Uterus (tissue), 4 donors: ENCODE measurements around the gene FBLN2. TPM values are rescaled to one million over a fixed set of nuclear protein-coding genes. Genes with fewer than 3 reads are reported as not detected.
A peak's percentile ranks its signal among the peaks of the same experiment; 100 is the strongest.

ENCODE experiments used
- DNase-seq, 2 donors: peaks; one replicate each; pipeline ENCODE4 v3.0.0-alpha.2; 2019 to 2020
- H3K27ac ChIP-seq, 2 donors: fragments of 200-600 bp; sonication (generic); 1 replicate in 1 of 2; 2 replicates in 1 of 2; pipeline ENCODE4 v1.5.1; 2016 to 2018
- H3K27me3 ChIP-seq, 2 donors: fragments of 200-600 bp; sonication (generic); one replicate each; pipeline ENCODE4 v1.5.1; 2018 to 2019; ENCODE audit warnings: control low read depth in 1 of 2
- H3K36me3 ChIP-seq, 2 donors: fragments of 200-600 bp; sonication (generic); one replicate each; pipeline ENCODE4 v1.5.1; 2019; ENCODE audit warnings: control low read depth in 1 of 2
- H3K4me1 ChIP-seq, 2 donors: fragments of 200-600 bp; sonication (generic); one replicate each; pipeline ENCODE4 v1.5.1; 2018 to 2019; ENCODE audit warnings: control low read depth in 1 of 2
- H3K4me3 ChIP-seq, 2 donors: fragments of 200-600 bp; sonication (generic); 1 replicate in 1 of 2; 2 replicates in 1 of 2; pipeline ENCODE4 v1.5.1; 2018 to 2019; ENCODE audit warnings: mild to moderate bottlenecking in 1 of 2
- H3K9me3 ChIP-seq, 2 donors: fragments of 200-600 bp; sonication (generic); one replicate each; pipeline ENCODE4 v1.5.1; 2019; ENCODE audit warnings: control low read depth in 1 of 2
- POLR2A ChIP-seq, 2 donors: fragments of 450-650 bp; IDR thresholded peaks; one replicate each; pipeline ENCODE4 v1.6.1; 2016; ENCODE audit warnings: antibody characterized with exemption in 2 of 2, mild to moderate bottlenecking in 1 of 2, moderate library complexity in 1 of 2
- intact Hi-C: fragments of 100-400 bp; cut with DNase I; formaldehyde crosslinking; loops from one replicate; pipeline ENCODE4 v1.15.1; 2023; ENCODE audit warnings: low total_unique reads
- total RNA-seq, 4 donors: library from RNA; depleted of rRNA in 3 of 4; stranded (reverse); fragments of >200 nt in 3 of 4; gene quantifications; one replicate each; pipeline versions ENCODE4 v1.1.0 to v1.2.4, GENCODE V29; 2014 to 2023
- TF ChIP-seq, protein P1 (sequence below), 4 experiments: fragments of 200-600 bp in 2 of 4; fragments of 450-650 bp in 2 of 4; sonication (generic) in 2 of 4; IDR thresholded peaks; one replicate each; pipeline ENCODE4 v1.5.1; 2016 to 2019; ENCODE audit warnings: antibody characterized with exemption in 4 of 4, mild to moderate bottlenecking in 2 of 4, moderate library complexity in 1 of 4
- donor health status: DM: yes; HTN: yes; CAD: no.

FBLN2 gene
- total RNA-seq, 4 donors from 2014 or later = 39.2 to 217 (median 48.6) TPM

DNA sequence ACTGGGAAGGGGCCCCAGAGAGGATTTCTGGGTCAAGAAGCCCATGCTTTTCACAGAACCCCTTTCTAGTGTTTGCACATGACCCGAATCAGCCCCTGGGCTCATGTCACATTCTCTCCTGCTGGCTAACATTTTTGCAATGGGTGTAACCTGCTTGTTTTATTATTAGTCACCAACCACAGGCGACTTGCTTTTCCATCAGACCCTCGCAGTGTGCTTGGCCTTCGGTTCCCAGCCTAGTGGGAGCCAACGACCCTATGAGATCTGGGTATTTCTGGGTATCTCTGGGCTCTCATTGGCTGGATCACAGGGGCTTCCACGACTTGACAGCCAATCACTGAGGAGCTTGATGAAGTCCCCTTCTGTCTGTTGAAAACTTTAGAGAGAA is 11.0 kb upstream of the FBLN2 start:
- no peak for DNase-seq
- no peaks in the 10 kb centered on the region for H3K4me1 ChIP-seq
- intact Hi-C loops = no loop called here
- H3K4me3 ChIP-seq = no peak overlapping the region
- TF ChIP-seq, protein P1, sequence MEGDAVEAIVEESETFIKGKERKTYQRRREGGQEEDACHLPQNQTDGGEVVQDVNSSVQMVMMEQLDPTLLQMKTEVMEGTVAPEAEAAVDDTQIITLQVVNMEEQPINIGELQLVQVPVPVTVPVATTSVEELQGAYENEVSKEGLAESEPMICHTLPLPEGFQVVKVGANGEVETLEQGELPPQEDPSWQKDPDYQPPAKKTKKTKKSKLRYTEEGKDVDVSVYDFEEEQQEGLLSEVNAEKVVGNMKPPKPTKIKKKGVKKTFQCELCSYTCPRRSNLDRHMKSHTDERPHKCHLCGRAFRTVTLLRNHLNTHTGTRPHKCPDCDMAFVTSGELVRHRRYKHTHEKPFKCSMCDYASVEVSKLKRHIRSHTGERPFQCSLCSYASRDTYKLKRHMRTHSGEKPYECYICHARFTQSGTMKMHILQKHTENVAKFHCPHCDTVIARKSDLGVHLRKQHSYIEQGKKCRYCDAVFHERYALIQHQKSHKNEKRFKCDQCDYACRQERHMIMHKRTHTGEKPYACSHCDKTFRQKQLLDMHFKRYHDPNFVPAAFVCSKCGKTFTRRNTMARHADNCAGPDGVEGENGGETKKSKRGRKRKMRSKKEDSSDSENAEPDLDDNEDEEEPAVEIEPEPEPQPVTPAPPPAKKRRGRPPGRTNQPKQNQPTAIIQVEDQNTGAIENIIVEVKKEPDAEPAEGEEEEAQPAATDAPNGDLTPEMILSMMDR (IDR thresholded peaks at IDR 0.05) = no peak
- no peak for TF ChIP-seq POLR2A (IDR thresholded peaks at IDR 0.05)
- no peaks in the 10 kb centered on the region for H3K27me3 ChIP-seq
- no peaks in the 10 kb centered on the region for H3K9me3 ChIP-seq
- H3K36me3 ChIP-seq = no peaks in the 10 kb centered on the region
- peak overlapping the region in 1 of 2 donors; percentile 18 for H3K27ac ChIP-seq

GRCh38 chr3:13538520-13539291 is 10.2 kb upstream of the FBLN2 start:
- Histone ChIP-seq H3K27me3 (no peaks in the 10 kb centered on the region), H3K4me1 (no peaks in the 10 kb centered on the region), H3K27ac (peak overlapping the region; percentile 18 to 54), H3K9me3 (no peaks in the 10 kb centered on the region), H3K36me3 (no peaks in the 10 kb centered on the region), H3K4me3 (no peak overlapping the region)
- DNase-seq = peak in 1 of 2 donors; percentile 11
- intact Hi-C loops = no loop called here
- TF ChIP-seq POLR2A (IDR thresholded peaks at IDR 0.05) = no peak
- TF ChIP-seq, protein P1 (IDR thresholded peaks at IDR 0.05) = no peak

GRCh38 chr3:13539292-13539638 is 9.7 kb upstream of the FBLN2 start:
- Histone ChIP-seq H3K27ac (peak overlapping the region in 1 of 2 donors; percentile 54), H3K4me1 (no peaks in the 10 kb centered on the region), H3K36me3 (no peaks in the 10 kb centered on the region), H3K27me3 (no peaks in the 10 kb centered on the region), H3K9me3 (no peaks in the 10 kb centered on the region), H3K4me3 (no peak overlapping the region)
- no peak for DNase-seq
- intact Hi-C loops = no loop called here
- TF ChIP-seq, protein P1 (IDR thresholded peaks at IDR 0.05) = no peak
- no peak for TF ChIP-seq POLR2A (IDR thresholded peaks at IDR 0.05)

DNA sequence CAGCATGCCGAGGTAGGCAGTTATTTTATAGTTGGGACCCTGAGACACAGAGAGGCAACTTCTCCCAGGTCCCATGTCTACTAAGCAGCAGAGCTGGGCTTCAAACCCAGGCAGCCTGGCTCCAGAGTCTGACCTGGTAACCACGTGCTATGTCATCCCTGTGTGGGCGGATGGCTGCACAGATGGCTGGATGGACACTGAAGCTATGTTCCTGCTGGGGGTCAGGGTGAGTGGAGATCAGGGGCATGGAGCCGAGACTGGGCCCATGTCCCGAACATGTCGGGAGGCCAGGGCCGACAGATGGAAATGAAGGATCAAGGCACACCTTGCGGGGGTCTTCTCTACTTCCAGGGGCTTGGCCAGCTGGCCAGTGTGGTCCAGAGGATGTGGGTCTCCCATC is 9.3 kb upstream of the FBLN2 start:
- TF ChIP-seq, protein P1 (IDR thresholded peaks at IDR 0.05) = no peak
- no peak for TF ChIP-seq POLR2A (IDR thresholded peaks at IDR 0.05)
- H3K27ac ChIP-seq = peak overlapping the region; percentile 52 to 54

GRCh38 chr3:13540297-13540995 is 8.5 kb upstream of the FBLN2 start:
- no peak for TF ChIP-seq POLR2A (IDR thresholded peaks at IDR 0.05)
- TF ChIP-seq, protein P1 (IDR thresholded peaks at IDR 0.05) = no peak
- Histone ChIP-seq H3K9me3 (no peaks in the 10 kb centered on the region), H3K27ac (peak overlapping the region; percentile 52 to 54), H3K27me3 (no peaks in the 10 kb centered on the region), H3K36me3 (no peaks in the 10 kb centered on the region), H3K4me1 (no peaks in the 10 kb centered on the region), H3K4me3 (no peak overlapping the region)
- DNase-seq = peak in 1 of 2 donors; percentile 60
- intact Hi-C loops = no loop called here

More for the DNA sequence above, 9.3 kb upstream of the FBLN2 start:
- no peak for DNase-seq
- no peaks in the 10 kb centered on the region for H3K4me1 ChIP-seq
- intact Hi-C loops = no loop called here
- H3K36me3 ChIP-seq = no peaks in the 10 kb centered on the region
- H3K4me3 ChIP-seq = no peak overlapping the region
- H3K27me3 ChIP-seq = no peaks in the 10 kb centered on the region
- no peaks in the 10 kb centered on the region for H3K9me3 ChIP-seq
